Urothelium cell line (cell line): Measurements from ENCODE around the gene CAMK2A.
A peak's percentile ranks its signal among the peaks of the same experiment; 100 is the strongest.

Experiments used
- DNase-seq: peaks from one replicate; pipeline ENCODE4 v3.0.0; 2011; ENCODE audit warnings: low spot score, mixed read lengths
- FAIRE-seq: peaks from 2 replicates; lab custom pipeline; 2011; peaks lifted over from hg19 to GRCh38; lab: Jason Lieb, UNC

The CAMK2A gene

DNA sequence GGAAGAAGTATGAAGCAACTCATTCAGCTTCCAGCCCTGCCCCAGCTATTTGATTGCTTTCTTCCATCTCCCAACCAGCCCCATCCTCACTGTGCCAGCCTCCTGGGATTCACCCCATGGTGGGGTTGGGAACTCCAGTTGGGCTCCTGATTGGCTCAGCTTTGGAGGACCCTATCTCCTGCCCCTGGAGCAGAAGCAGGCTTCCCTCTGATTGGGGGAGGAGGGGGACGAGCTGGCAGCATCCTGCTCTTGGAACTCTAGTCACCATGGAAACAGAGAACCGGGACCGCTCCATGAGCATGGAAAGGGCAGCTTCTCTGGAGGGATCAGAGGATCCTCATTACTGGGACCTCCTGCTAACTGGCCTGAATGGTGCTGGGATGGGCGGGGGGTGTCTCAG lies 97.1 kb downstream of the CAMK2A start:
- peak; percentile 9 for FAIRE-seq
- no peak for DNase-seq

DNA sequence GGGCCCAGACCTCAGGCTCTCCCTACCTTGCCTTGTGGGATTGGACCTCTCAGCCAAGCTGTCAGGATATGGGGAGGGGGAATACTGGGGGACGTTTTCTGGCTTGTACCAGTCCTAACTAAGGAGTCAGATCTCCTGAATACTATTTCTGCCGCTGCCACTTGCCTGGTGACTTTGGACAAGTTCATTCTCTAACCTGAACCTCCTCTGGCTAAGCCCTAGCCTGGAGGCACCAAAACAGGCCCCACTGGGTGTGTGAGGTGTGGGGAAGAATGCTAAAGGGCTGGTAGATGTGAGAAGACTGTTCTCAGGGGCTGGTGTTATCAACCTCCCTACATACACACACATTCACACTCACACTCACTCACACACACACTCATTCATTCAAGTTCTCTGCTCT lies 98.6 kb downstream of the CAMK2A start:
- FAIRE-seq (no peak), DNase-seq (no peak)

DNA sequence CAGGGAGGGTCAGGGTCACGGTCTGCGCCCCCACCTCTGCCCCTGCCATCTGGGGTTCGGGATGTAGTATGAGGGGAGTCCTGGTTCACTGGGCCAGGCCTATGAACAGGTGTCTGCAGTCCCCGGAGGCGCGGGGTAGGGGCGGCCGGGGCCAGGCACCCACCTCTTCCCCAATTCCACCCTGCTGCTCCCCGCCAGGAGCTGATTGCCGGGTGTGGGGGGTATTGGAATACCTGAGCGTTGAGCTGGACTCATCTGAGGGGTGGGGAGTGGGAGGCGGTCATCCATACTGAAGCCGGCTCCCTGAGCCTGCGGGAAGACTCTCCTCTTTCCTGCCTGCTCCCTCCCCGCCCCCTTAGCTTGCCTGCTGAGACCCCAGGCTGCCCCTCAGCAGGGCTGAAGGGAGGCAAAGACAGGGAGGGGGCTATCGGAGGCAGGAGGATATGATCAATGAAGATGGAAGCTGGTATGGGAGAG lies 99.0 kb downstream of the CAMK2A start:
- FAIRE-seq (no peak), DNase-seq (no peak)

DNA sequence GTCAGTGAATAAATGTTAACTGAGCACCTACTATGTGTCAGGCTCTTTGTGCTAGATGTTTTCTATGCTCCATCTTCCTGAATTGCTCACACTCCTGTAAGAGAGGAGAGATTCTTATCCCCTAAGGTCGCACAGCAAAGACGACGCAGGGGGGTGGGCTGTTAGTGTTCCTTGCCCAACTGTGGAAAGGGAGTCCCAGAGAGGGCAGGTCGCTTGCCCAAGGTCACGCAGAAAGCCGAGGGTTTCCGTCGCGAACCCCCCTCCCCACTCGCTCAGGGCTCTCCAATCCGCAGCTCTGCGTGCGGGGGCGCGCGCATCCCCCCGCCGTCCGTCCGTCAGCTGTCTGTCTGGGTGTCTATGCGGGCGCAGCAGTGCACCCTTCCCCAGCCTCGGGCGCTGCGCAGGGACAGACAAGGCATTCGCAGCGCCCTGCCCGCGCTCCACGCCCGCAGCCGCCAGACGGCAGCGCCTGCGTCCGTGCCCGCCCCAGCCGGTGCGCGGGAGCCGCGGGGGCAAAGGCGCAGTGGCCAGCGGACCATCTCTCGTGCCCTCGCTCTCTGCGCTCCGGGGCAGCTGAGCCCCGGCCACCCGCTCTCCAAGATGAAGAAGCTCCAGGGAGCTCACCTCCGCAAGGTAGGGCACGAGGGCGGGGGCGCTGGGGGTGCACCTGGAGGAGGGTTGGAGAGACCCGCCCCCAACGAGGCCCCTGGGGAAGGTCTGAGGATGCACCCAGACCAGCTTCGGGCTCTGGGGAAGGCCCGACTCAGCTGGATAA lies 99.7 kb downstream of the CAMK2A start, which contains the start of gene SLC6A7:
TSS of gene SLC6A7 (plus strand) at position 335 of the 775 bp plus-strand sequence. CDS start at position 601, 266 bp downstream.
- DNase-seq = no peak
- FAIRE-seq = no peak

DNA sequence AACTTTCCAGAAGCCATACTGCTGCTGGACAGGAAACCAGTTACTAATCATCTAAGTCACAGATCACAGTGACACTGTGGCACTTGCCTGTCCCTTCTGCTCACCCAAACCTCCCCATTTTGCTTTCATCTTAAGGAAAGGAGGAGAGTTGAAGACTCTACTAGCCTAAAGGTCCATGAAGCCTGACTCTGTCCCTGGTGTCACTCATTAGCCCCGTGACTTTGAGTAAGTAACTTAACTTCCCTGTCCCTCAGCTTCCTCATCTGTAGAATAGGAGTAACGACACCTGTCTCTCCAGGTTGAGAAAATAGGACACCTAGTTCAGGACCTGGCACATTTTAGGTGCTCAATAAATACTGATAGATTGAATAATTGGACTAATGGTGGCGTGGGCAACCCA lies 100.2 kb downstream of the CAMK2A start:
- FAIRE-seq (no peak), DNase-seq (no peak)

DNA sequence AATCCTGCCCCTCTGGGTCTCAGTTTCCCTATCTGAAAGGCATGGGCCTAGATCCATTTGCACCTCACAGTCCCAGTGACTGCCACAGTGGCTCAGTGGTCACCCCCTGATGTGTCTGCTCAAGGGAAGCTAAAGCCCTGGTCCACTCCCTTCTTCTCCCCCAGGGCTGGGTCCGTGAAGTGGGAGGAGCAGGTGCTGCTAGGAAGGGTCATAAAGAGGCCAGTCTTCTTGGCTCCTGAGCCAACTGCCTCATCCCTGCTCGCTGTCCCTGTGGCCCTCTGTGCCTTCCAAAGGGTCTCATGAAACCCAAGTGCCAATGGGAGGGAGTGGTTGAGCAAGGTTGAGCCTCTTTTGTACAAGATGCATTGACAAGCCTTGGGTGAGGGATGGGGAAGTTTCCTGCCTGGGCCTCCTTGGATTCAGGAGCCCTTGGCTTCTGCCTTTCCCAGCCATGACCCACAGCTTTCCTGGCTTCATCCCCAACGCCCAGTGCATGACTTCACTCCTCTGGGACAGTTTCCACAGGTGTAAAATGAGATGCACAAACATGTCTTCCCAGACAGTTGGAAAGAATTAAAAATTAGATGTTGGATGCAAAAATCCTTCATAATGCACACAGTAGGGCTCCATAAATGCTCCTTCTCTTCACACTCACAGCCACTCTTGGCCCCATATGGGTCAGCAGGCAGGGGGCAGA lies 101.3 kb downstream of the CAMK2A start:
- no peak for FAIRE-seq

DNA sequence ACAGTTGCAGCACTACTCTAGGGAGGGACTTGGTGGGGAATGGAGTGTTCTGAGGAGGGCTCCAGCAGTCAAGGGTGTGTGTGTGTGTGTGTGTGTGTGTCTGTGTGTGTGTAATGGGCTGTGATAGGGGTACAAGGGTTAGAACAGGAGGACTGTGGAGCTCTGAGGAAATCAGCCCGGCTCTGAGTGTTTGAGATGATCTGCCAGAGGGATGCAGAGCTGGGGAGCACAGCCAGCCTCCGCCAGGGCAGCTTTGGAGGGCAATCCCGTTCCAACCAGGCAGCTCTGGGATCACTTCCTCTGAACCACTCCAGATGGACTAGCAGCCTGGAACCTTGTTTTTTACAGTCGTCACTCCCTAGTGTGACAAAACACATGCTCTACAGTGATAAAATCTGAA lies 102.7 kb downstream of the CAMK2A start:
- FAIRE-seq (no peak), DNase-seq (no peak)

More for the DNA sequence above, 101.3 kb downstream of the CAMK2A start:
- no peak for DNase-seq

DNA sequence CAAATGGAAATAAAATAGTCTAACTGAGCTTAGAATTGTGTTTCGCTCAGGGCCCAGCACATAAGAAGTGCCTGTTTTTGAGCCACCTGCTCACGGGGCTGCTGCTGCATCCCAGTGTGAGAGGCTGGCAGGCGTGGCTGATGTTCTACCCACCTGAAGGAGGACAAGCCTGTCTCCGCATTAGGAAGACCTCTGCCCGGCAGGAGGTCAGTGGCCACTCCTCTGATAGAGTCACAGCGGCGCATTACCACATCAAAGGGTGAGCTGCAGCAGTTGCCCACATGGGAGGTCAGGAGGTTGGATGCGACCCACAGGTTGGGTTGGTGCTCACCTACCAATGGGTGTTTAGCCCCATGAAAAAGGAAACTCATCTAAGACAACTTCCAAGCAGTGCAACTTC lies 103.4 kb downstream of the CAMK2A start:
- FAIRE-seq (no peak), DNase-seq (no peak)

DNA sequence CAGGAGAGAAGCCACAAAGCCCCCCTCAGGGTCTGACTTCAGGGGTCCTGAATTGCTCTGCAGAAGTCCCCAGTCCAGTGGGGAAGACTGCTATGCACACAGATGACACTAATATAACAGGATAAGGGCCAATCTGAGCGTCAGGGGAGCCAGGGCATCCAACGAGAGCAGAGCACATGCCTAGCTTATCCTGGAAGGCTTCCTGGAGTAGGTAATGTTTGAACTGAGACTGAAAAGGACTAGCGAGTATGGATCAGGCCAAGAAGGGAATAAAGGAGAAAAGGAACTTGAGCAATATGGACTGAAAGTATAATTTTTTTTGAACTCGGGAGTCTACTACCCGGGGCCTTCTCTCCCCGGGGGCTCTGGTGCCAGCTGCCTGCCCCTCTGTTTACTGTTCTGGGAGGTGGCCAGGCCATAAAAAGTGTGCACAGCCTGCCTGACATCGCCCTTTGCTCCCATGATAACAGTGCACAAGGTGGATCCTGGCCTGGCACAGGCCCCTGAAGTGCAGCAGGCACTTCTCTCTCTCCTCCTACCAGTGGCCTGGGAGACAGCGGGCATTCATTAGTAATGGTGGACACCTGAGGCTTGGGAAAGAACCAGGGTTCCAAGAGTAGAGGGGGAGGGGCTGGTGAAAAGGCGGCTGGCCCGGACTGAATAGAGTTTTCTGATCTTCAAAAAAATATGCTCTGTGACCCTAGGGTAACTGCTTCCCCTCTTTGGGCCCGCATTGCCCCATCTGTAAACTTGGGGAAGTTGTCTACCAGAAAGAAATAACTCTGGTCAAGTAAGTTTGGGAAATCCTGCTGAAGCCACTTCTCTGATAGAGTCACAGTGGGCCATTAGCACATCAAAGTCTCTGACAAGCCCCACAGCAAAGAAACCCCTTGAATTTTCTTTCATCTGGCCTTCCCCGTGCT lies 104.3 kb downstream of the CAMK2A start:
- FAIRE-seq (no peak), DNase-seq (no peak)

DNA sequence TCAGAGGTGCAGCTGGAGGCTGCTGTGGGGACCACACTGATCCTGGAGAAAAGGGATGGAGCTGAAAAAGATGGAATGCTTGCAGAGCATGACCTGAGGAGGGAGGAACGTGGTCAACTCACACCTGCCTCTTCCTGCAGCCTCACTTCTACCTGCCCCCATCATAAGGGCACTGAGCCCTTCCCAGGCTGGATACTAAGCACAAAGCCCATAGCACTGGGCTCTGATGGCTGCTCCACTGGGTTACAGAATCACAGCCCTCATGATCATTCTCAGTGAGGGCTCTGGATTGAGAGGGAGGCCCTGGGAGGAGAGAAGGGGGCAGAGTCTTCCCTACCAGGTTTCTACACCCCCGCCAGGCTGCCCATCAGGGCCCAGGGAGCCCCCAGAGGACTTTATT lies 105.6 kb downstream of the CAMK2A start:
- no peak for FAIRE-seq
- no peak for DNase-seq

DNA sequence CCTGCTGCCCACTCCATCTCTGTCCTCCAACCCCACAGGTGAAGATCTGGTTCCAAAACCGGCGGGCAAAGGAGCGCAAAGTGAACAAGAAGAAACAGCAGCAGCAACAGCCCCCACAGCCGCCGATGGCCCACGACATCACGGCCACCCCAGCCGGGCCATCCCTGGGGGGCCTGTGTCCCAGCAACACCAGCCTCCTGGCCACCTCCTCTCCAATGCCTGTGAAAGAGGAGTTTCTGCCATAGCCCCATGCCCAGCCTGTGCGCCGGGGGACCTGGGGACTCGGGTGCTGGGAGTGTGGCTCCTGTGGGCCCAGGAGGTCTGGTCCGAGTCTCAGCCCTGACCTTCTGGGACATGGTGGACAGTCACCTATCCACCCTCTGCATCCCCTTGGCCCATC lies 106.1 kb downstream of the CAMK2A start:
- no peak for DNase-seq
- no peak for FAIRE-seq

DNA sequence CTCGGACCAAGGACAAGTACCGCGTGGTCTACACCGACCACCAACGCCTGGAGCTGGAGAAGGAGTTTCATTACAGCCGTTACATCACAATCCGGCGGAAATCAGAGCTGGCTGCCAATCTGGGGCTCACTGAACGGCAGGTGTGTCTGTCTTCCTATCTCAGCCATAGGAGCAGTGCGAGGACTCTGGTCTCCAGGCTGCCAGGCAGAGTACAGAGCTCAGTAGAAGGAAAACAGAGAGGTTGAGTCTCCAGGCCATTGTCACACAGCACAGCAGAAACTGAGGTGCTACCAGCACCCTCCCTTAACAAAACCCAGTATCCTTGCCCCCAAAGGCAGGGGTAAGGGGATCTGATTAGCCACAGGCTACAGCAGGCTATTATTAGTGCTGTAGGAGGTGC lies 106.8 kb downstream of the CAMK2A start:
- DNase-seq = no peak
- no peak for FAIRE-seq

DNA sequence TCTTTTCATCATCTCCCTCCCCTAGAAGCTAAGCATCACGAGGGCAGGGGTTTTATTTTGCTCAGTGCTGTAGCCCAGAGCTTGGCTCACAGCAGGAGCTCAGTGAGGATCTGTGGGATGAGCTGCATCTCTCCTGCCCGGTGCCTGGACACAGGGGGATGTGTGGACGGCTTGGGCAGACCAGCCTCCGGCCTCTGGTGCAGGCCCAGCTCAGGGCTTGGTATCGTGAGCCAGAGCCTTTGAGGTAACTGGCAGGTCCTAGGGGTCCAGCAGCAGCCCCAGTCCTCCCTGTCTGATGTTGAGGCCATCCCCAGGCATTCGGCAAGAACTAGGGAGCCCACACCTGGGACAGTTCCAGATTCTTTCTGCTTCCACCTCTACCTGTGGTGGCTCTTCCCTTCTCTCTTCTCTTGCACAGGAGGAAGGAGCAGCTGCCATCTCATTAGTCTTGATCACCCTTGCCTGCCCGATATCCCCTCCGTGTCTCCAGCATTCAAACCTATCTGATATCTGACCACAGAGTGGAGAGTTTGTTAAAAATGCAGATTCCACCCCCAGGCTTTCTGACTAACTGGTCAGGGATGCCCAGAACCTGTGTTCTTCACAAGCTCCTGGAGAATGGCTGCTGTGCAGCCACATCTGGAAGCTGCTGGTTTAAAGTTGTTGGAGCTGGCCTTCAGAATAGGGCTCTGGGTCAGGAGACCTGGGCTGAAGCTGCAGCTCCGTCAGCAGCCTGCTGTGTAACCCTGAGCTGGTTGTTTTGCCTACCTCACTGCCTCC lies 107.6 kb downstream of the CAMK2A start:
- DNase-seq = no peak
- FAIRE-seq = no peak

DNA sequence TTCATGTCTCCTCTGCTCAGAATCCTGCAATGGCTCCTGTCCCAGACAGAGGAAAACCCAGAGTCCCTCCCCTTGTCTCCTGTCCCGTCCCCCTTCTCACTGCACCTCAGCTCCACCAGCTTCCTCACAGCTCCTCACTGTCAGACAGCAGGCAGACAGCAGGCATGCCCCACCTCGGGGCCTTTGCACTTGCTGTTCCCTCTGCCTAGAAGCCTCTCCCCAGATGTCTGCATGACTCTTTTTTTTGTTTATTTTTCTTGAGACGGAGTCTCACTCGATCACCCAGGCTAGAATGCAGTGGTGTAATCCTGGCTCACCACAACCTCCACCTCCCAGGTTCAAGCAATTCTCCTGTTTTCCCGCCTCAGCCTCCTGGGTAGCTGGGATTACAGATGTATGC lies 108.5 kb downstream of the CAMK2A start:
- FAIRE-seq (no peak), DNase-seq (no peak)

DNA sequence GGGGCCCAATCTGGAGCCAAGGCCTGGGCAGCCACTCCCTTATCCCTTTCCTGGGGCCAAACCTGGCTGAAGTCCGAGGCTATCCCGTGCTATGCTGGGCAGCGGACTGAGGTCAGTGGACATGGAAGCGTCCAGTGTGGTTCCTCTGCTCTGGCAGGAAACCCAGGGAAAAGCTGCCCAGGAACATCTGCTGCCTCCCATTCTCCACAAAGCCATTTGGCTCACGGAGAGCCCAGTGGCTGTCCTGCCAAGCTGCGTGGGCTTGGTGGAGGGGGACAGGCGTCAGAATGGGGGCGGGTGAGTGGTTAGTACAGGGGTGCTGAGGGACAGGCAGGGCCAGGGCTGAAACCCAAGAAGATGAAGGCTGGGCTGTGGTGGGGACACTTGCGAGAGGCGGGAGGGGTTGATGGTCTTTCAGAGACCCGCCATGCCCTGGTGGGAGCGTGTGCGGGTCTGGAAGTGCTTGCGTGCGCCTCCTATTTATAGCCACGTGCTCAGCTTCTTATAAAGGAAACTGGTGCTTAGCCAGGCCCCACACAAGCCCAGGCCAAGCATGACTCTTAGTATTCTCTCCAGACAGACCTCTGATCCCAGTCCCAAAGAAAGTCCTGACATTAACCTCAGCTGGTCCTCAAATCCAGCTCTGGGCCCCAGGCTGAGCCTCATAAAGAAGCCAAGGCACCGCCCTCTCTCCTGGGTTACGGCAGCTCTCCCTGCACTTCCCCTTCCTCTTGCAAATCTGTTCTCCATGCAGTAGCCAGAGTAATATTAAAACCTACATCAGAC lies 109.1 kb downstream of the CAMK2A start:
- FAIRE-seq (no peak), DNase-seq (no peak)

DNA sequence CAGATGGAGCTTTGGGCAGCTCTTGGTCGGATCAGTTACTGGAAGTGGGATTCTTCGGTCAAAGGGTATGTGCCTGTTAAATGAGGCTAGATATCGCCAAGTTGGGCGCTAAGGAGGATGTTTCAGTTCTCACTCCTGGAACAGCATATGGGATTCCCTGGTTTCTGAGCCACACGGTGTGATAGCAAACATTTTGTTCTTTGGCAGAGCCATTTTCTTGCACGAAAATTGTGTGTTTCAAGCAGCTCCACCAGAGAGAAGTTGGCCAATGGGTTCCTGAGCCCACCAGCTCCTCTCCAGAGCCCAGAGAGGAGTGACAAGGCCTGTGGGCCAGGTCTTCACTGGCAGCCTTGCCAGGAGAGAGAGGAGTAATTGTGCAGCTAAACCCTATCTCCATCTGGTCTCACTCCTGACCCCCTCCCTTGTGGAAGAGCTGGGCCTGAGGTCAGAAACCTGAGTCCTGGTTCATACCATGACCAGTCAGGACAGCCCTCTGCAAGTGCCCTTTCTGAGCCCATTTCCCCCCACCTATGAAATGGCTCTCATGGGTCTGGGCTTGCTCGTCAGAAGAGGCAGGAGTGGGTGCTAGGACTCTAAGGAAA lies 110.5 kb downstream of the CAMK2A start:
- DNase-seq (no peak), FAIRE-seq (no peak)

DNA sequence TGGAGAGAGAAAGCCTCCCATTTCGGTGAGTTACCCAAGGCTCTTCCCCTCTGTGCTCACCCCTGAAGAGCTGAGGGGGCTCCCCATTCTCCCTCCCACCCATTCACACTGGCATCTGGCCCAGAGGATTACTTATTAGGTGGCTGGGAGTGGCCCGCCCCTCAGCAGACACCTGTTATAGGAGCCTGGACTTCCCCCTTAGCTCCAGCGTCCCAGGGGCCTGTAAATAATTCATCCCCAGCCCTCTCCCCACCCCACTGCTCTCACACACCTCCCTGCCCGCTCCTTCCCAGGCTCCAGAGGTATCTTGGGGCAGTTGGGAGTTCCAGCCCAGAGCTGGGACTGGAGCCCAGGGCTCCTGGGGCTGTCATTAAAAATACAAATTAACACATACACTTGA lies 111.3 kb downstream of the CAMK2A start:
- no peak for FAIRE-seq
- DNase-seq = no peak

DNA sequence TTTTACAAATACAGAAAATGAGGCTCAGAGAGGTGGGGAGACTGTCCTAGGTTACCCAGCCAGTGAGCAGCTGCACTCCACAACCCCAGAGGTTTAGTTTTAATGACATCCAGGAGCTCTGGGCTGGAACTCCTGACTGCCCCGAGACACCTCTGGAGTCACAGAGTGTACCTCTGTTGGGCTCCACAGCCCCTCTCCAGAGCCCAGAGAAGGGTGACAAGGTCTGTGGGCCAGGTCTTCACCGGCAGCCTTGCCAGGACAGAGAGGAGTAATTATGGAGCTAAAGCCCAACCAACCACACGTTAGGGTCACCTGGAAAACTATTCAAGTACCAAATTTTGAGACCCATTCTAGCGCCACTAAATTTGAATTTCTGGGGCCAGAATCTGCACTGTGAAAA lies 111.9 kb downstream of the CAMK2A start:
- FAIRE-seq = no peak
- DNase-seq = no peak

DNA sequence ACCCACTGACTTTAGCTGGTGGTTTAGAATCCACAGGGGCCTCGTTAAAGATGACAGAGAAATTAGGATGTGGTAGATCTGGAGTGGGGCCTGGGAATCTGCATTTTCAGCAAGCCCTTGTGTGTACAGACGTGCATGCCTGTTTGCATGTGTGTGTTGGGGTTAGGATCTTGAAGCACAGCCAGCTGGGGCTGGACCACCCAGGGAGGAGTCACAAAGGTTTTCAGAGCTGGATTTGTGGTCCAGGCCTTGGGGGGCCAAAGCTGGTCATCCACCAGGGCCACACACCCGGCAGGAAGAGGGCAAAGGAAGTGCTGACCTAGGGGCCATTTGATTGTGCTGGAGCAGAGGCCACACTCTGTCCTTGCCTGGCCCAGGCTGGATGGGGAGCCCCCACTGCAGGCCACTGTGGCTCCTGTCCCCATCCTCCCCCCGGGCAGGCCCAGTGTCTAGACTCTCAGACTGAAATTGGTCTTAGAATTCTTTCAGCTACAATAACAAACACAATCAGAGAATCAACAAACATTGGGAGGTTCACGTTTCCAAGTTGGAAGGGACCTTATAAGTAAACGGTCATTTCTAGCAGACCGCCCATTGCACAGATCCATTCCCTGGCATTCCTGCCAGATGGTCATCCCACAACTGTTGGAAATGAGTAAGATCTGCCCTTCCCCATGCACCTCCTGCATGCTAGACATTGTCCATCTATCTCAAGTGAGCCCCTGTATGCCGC lies 112.7 kb downstream of the CAMK2A start:
- DNase-seq (no peak), FAIRE-seq (peak; percentile 70)
